HS-27A (cell line): Measurements from ENCODE around the gene RPL37.
"Not testable (repeated sequence)": the region's sequence is repeated elsewhere in the genome, so short reads cannot be mapped to it uniquely, and the experiment has no call there.

Experiments
- DNase-seq: peaks from one replicate; pipeline ENCODE4 v3.0.0-alpha.2; 2012; ENCODE audit warnings: low read depth, missing footprints

RPL37 gene

GRCh38 chr5:40834849-40835787, at the start of gene RPL37:
TSS of gene RPL37 (minus strand) at chr5:40835222. CDS start at chr5:40835185, 37 bp downstream.
- peak; percentile 95 for DNase-seq

- DNase-seq: not testable (repeated sequence)
Observed at GRCh38 chr5:40883051-40883450, 48.0 kb upstream of the RPL37 start.

- no peak for DNase-seq
Observed at GRCh38 chr5:40882291-40882690, 47.3 kb upstream of the RPL37 start.

GRCh38 chr5:40879163-40879942, 44.3 kb upstream of the RPL37 start:
- DNase-seq: peak; percentile 8

- DNase-seq: no peak
Observed at GRCh38 chr5:40877371-40877988, 42.5 kb upstream of the RPL37 start.

- DNase-seq: no peak
Observed at GRCh38 chr5:40875958-40876357, 40.9 kb upstream of the RPL37 start.

GRCh38 chr5:40873286-40873880, 38.4 kb upstream of the RPL37 start:
- DNase-seq: no peak

- DNase-seq: not testable (repeated sequence)
Observed at GRCh38 chr5:40872253-40872652, 37.2 kb upstream of the RPL37 start.

- DNase-seq: no peak
Observed at GRCh38 chr5:40871177-40871576, 36.2 kb upstream of the RPL37 start.

- DNase-seq: no peak
Observed at GRCh38 chr5:40869384-40869783, 34.4 kb upstream of the RPL37 start.

GRCh38 chr5:40866844-40867243, 31.8 kb upstream of the RPL37 start:
- DNase-seq: no peak

GRCh38 chr5:40865004-40865403, 30.0 kb upstream of the RPL37 start:
- DNase-seq: not testable (repeated sequence)

GRCh38 chr5:40860711-40861110, 25.7 kb upstream of the RPL37 start:
- DNase-seq: no peak

- no peak for DNase-seq
Observed at GRCh38 chr5:40853632-40854192, 18.7 kb upstream of the RPL37 start.

- DNase-seq: no peak
Observed at GRCh38 chr5:40847525-40847924, 12.5 kb upstream of the RPL37 start.

- DNase-seq: no peak
Observed at GRCh38 chr5:40846371-40846770, 11.3 kb upstream of the RPL37 start.

- no peak for DNase-seq
Observed at GRCh38 chr5:40844565-40844964, 9.5 kb upstream of the RPL37 start.

- no peak for DNase-seq
Observed at GRCh38 chr5:40842351-40842750, 7.3 kb upstream of the RPL37 start.

GRCh38 chr5:40841068-40841805, 6.2 kb upstream of the RPL37 start, which contains the start of gene CARD6:
TSS of gene CARD6 (plus strand) at chr5:40841367. CDS start at chr5:40841383, 16 bp downstream.
- no peak for DNase-seq

GRCh38 chr5:40838086-40838485, 3.1 kb upstream of the RPL37 start:
- DNase-seq: no peak

GRCh38 chr5:40834391-40834848, 602 bp downstream of the RPL37 start:
- DNase-seq: no peak
